ENCODE data around the gene ZNF524.
"Not testable (repeated sequence)": the region's sequence is repeated elsewhere in the genome, so short reads cannot be mapped to it uniquely, and the experiment has no call there.

The ZNF524 gene

GRCh38 chr19:55599842-55600661 lies at the start of gene ZNF524:
TSS of gene ZNF524 (plus strand) at chr19:55600288. CDS start at chr19:55602113, 1,825 bp downstream.
- ATAC-seq (peak; percentile 44), DNase-seq (peak; percentile 87)

- no peak for ATAC-seq
Measured at GRCh38 chr19:55550321-55550650, 49.8 kb upstream of the ZNF524 start.

GRCh38 chr19:55552206-55552605 lies 47.9 kb upstream of the ZNF524 start:
- ATAC-seq (no peak), DNase-seq (no peak)

More at GRCh38 chr19:55550321-55550650, 49.8 kb upstream of the ZNF524 start:
- no peak for DNase-seq

GRCh38 chr19:55552620-55553019 lies 47.5 kb upstream of the ZNF524 start:
- no peak for ATAC-seq
- DNase-seq: no peak

DNA sequence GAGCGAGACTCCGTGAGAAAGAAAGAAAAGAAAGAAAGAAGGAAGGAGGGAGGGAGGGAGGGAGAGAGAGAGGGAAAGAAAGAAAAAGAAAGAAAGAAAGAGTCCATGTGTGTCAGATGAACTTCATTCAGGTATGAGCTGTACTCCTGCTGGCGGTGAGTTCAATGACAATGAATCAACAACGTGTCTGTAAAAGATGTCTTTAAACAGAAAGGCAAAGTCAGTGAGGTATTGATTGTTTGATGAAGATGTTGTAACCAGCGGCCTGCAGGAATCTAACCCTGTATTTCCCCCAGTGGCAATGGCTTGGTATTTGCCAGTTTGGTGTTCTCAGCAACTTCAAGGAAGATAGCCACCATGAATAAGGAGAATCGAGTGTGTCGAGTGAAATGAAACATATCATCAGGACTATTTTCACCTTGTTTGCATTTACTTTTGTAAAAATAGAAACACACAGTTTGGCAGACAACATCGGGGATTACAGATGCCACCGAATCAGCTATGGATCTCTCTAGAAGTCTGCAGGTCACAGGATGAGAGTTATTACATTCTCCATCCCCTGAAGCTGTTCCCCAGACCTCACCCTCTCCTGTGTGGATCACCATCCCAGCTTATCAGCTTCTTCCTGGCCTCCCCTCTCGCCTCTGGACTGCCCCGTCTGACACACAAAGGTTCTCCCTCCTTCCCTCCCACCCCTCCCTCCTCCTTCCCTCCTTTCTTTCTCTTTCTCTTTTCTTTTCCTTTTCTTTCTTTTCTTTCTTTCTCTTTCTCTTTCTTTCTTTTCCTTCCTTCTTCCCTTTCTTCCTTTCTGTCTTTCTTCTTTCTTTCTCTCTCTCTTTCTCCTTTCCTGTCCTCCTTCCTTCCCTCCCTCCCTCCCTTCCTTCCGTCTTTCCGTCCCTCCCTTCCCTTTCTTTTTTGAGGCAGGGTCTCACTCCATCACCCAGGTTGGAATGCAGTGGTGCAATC lies 46.6 kb upstream of the ZNF524 start:
- ATAC-seq (no peak), DNase-seq (no peak)

GRCh38 chr19:55554302-55554701 lies 45.8 kb upstream of the ZNF524 start:
- ATAC-seq (no peak), DNase-seq (no peak)

DNA sequence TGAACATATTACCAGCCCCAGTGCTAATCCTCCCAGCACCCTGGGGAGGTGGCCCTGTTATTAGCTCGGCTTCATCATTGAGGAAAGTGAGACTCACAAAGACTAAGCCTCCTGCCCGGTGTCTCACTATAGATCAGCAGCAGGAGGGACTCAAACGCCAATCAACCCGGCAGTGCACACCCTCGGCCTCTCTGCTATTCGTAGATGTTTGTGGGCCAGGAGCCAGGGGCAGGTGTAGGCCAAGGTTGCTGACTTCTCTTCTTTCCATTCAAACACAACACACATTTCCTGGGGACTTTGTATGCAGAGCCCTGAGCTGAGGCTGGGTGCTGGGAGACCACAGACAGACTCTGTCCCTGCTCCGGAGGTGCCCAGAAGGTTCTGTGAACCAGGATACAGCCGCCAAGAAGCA lies 45.3 kb upstream of the ZNF524 start:
- DNase-seq: no peak

DNA sequence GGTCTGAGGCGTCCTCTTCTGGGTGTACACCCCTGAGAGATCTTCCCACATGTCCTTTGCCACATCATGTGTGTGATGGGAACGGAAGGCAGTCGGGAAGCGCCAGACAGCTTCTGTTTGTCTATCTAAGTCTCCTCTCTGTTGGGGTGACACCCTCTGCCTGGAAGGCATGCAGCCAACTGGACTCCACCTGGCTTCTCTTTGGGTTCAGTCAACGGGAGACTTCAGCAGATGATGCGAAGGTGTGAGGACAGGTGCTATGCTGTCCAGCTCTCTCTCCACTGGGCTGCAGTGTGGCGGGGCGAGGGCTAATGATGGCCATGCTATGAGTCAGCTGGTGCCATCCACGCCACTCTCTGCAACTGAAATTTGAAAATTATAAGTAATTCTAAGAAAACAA lies 40.4 kb upstream of the ZNF524 start:
- DNase-seq (no peak), ATAC-seq (no peak)

More for the DNA sequence above, 45.3 kb upstream of the ZNF524 start:
- ATAC-seq: no peak

DNA sequence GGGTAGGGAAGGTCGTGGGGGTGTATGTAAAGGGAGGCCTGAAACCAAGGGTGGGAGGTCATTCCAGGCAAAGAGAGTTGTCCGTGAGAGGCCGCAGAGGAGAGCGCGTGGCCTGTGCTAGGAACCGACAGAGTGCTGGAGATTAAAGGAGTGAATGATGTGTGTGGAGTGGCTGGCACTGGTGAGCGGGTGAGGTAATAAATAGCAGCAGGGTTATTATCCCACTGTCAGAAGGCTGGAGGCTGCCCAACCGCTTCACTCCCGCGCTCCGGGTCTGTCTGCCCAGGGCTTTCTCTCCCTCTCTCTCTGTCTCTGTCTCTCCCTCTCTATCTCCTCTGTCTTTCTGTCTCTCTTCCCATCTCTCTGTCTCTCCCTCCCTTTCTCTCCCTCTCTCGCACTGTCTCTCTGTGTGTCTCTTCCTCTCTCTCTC lies 36.8 kb upstream of the ZNF524 start:
- DNase-seq (no peak), ATAC-seq (no peak)

DNA sequence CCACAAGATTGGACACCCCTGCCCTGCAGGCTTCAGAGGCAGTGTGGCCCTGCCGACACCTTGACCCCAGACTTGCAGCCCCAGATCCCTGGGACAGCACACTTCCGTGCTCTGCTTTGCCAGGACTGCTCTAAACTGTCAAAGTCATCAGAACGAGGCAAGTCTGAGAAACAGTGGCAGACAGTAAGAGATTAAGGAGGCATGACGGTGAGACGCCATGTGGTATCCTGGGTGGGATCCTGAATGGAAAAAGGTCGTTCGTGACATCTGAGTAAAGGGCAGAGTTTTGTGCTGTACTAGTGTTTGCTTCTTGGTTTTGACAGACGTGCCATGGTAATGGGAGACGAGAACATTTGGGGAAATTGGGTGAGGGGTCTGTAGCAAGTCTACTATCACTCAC lies 33.3 kb upstream of the ZNF524 start:
- DNase-seq (no peak), ATAC-seq (no peak)

GRCh38 chr19:55567708-55568328 lies 32.3 kb upstream of the ZNF524 start:
- no peak for ATAC-seq
- DNase-seq: no peak

DNA sequence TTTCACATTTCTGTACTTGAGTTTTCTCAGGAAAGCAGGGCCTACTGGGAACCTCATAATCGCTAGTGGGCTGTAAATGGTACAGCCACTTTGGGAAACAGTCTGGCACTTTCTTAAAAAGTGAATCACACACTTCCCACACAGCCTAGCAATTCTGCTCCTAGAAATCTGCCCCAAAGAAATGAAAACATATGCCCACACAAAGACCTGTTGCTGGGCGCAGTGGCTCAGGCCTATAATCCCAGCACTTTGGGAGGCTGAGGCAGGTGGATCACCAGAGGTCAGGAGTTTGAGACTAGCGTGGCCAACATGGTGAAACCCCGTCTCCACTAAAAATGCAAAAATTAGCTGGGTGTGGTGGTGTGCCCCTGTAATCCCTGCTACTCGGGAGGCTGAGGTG lies 30.6 kb upstream of the ZNF524 start:
- not testable (repeated sequence) for DNase-seq, ATAC-seq

- ATAC-seq, DNase-seq: not testable (repeated sequence)
Measured at GRCh38 chr19:55573929-55574328, 26.2 kb upstream of the ZNF524 start.

- ATAC-seq (no peak), DNase-seq (no peak)
Measured at GRCh38 chr19:55576746-55577145, 23.3 kb upstream of the ZNF524 start.

DNA sequence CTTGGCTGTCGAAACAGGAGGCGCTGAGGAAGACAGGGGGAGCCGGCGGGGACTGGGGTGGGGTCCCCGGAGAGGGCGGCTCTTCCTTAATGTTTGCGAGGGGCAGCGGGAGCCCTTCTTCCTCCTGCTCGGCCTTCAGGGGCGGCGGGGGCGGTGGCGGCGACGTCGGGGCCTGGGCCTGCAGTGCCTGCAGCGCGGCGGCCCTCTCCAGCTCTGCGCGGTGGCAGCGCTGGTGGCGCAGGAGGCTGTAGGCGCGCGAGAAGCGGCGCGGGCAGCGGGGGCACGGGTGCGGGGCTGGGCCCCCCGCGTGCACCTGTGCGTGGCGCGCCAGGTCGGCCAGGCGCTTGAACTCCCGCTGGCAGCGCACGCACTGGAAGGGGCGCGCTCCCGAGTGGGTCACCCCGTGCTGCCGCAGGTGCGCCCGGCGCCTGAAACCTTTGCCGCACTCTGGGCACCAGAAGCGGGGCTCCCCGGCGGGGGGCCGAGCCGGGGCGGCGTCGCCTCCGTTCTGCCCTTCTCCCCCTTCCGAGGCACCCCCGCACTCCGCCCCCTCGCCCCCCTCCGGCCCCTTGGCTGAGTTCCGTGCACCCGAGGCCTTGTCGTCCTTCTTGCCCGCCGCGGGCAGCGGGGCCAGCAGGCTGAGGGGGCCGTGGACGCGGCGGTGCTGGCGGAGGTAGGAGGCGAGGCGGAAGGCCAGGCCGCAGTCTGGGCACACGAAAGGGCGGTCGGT lies 21.9 kb upstream of the ZNF524 start:
- no peak for ATAC-seq
- no peak for DNase-seq

- DNase-seq: no peak
- no peak for ATAC-seq
Measured at GRCh38 chr19:55578761-55579747, 21.0 kb upstream of the ZNF524 start.

DNA sequence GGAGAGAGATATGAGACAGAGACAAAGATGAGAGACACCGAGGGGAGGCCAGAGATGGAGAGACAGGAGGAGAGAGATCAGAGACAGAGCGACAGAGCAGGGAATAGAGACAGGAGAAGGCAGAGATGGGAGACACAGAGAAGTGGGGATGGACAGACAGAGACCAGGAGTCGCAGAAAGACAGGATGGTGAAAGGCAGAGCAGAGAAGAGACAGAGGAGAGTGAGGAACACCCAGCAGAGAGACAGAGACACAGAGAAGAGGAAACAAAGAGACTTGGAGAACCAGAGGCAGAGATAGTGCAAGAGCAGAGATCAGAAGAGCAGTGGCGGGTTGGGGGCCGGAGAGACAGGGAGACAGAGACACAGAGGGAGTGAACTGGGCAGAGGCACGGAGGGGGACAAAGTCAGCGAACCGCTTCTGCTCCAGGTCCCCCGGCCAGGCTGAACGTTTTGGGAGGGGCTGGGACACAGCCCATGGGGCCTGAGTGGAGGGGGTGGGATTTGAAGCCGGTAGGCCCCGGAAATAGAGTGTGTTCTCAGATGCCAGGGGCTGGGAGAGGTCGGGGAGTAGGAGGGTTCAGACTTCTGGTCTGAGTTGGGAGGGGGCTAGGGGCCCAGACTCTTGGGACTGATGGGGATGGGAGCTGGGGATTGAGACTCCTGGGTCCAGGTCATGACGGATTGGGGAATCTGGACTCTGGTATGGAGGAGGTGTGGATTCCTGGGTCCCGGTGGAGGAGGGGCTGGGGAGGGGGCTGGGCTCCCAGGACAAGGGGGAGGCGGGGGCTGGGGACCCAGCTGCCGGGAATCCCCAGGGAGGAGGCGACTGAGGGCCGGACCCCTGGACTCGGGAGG lies 20.1 kb upstream of the ZNF524 start:
- ATAC-seq: no peak
- no peak for DNase-seq

- ATAC-seq: peak; percentile 72
Measured at GRCh38 chr19:55580628-55581144, 19.4 kb upstream of the ZNF524 start, which contains the start of gene ZNF579. TSS of gene ZNF579 (minus strand) at chr19:55580848. CDS start at chr19:55579639, 1,209 bp downstream.

DNA sequence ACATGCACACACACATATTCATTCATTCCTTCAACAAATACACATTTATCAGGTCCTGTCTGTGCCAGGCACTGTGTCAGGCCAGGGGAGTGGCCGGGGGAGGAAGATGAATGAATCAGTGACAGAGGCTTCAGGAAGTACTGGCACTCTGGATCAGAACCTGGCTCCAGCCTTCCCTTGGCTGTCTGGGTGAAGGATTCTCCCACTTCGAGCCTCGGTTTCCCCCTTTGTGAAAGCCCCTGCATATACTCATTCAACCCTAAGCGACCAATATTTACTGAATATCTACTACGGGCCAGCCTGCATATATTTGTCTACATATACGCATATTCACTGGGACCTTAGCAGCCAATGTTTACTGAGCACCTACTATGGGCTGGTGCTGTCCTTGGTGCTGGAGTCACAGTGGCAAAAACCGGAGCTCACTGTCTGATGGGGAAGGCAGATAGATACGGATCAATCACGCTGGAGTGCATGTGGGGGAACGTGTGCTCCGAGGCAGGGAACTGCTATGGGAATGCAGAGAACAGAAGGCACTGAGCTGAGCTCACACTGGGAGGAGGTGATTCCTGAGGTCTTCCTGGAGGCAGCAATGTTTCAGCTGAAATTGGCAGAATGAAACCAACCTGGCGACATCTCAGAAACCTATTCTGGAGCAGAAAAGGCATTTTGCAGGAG lies 18.8 kb upstream of the ZNF524 start:
- ATAC-seq (peak; percentile 13), DNase-seq (no peak)

More at GRCh38 chr19:55580628-55581144, 19.4 kb upstream of the ZNF524 start, which contains the start of gene ZNF579:
- peak; percentile 90 for DNase-seq

Measured in stimulated activated naive CD8-positive, alpha-beta T cell treated with anti-CD3 and anti-CD28 coated beads, Interleukin-15, Interleukin-2, amounts not matched to agents 100 U/mL and 50 U/mL, for 24 hours (primary cell).